GM12891 (cell line): ENCODE results near the gene CTXND1.

Experiments
- PAX5 ChIP-seq: IDR thresholded peaks from 2 replicates; pipeline ENCODE4 v1.6.1; 2011; ENCODE audit warnings: low read length, moderate library complexity, mild to moderate bottlenecking; ENCODE audit not compliant: insufficient read depth, severe bottlenecking
- POLR2A ChIP-seq: IDR thresholded peaks from 2 replicates; pipeline ENCODE4 v1.6.1; 2011; ENCODE audit warnings: low read depth, low read length, control low read depth
- POLR2AphosphoS5 ChIP-seq: IDR thresholded peaks from 2 replicates; pipeline ENCODE4 v1.6.1; 2011; ENCODE audit warnings: low read depth, low read length, control low read depth
- POU2F2 ChIP-seq: IDR thresholded peaks from 2 replicates; pipeline ENCODE4 v1.6.1; 2011; ENCODE audit warnings: low read depth, mild to moderate bottlenecking, control low read depth, low read length, moderate library complexity
- SPI1 ChIP-seq: IDR thresholded peaks from 2 replicates; pipeline ENCODE4 v1.6.1; 2011; ENCODE audit warnings: low read depth, low read length, control low read depth
- TAF1 ChIP-seq: IDR thresholded peaks from 2 replicates; pipeline ENCODE4 v1.6.1; 2011; ENCODE audit warnings: low read depth, low read length, control low read depth

GRCh38 chr15:80194914-80195313 lies 57.1 kb downstream of the CTXND1 start:
- no peak for TF ChIP-seq POLR2A
- no peak for TF ChIP-seq TAF1
- TF ChIP-seq POLR2AphosphoS5: no peak
- no peak for TF ChIP-seq SPI1
- TF ChIP-seq PAX5: no peak
- TF ChIP-seq POU2F2: no peak
